Measurements from ENCODE around the gene NFKBIZ. TPM values are rescaled to one million over a fixed set of nuclear protein-coding genes. Genes with fewer than 3 reads are reported as not detected.
"Not testable (repeated sequence)": the region's sequence is repeated elsewhere in the genome, so short reads cannot be mapped to it uniquely, and the experiment has no call there.

Gene NFKBIZ
- total RNA-seq, 1 donor from 2014 or later: 39.6 TPM

DNA sequence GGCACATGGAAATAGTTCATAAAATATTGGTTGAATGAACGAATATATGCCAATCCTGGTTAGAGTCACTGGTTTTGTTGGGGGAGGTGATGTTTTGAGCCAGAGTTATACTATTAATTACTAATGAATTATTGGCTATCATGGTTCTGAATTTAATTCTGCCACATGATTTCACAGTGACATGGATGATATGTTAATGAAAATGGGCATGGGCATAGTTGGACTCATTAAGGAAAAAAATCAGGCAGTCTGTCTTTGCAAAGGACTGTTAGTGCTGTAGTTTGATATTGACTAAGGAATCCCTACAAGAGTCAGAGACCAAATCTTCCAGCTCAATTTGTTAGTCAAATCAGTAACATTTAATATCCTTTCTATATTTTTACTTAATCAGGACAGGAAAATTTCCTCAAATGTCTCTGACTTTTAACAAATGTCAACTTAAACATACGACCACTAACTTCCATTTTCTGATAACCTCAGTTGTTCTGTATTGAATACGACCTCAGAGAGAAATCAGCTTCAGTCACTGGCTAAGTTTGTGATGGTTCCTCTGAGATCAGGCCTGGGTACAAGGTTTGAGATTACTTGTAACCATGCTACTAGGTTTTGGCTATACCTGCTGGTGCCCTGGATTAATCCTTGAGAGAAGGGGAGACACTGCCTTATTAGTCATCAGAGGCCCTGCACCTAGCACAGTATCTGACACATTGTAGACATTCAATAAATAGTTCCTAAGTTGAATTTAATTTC is 13.3 kb downstream of the NFKBIZ start:
- peaks cover 7% of the 10 kb centered on the region for H3K36me3 Mint-ChIP-seq (ENCODE audit: low read depth, unreplicated experiment)
- Histone ChIP-seq H3K9me3 (ENCODE audit: insufficient read depth, low read depth, low read length) (no peaks in the 10 kb centered on the region), H3K4me2 (ENCODE audit: low read length) (no peak overlapping the region), H3K27me3 (ENCODE audit: insufficient read depth, low read length) (no peaks in the 10 kb centered on the region), H3K27ac (ENCODE audit: low read depth, low read length) (no peak overlapping the region), H3K36me3 (ENCODE audit: insufficient read depth, low read length) (peaks cover 40% of the 10 kb centered on the region), H3K9ac (ENCODE audit: low read length) (no peak overlapping the region), H2AFZ (ENCODE audit: low read depth, low read length) (no peak overlapping the region), H4K20me1 (ENCODE audit: insufficient read depth, low read length) (peaks cover 22% of the 10 kb centered on the region), H3K79me2 (ENCODE audit: insufficient read depth, low read length) (no peaks in the 10 kb centered on the region), H3K4me3 (ENCODE audit: insufficient read depth, low read depth, low read length) (no peak overlapping the region), H3K4me1 (ENCODE audit: insufficient read depth, low read length) (peaks cover 2% of the 10 kb centered on the region)
- TF ChIP-seq EZH2 (IDR thresholded peaks at IDR 0.05; ENCODE audit: insufficient read depth, low read length) (no peak), CTCF (IDR thresholded peaks at IDR 0.05; ENCODE audit: insufficient read depth, low read depth, low read length) (no peak)
- no peak overlapping the region for H3K4me3 Mint-ChIP-seq (ENCODE audit: unreplicated experiment)
- FAIRE-seq: no peak
- peaks cover 22% of the 10 kb centered on the region for H3K4me1 Mint-ChIP-seq (ENCODE audit: low read depth, unreplicated experiment)
- H3K27ac Mint-ChIP-seq (ENCODE audit: unreplicated experiment): no peak overlapping the region
- H3K27me3 Mint-ChIP-seq (ENCODE audit: low read depth, unreplicated experiment): no peaks in the 10 kb centered on the region
- DNase-seq (ENCODE audit: low read depth): no peak
- no peaks in the 10 kb centered on the region for H3K9me3 Mint-ChIP-seq (ENCODE audit: unreplicated experiment)

DNA sequence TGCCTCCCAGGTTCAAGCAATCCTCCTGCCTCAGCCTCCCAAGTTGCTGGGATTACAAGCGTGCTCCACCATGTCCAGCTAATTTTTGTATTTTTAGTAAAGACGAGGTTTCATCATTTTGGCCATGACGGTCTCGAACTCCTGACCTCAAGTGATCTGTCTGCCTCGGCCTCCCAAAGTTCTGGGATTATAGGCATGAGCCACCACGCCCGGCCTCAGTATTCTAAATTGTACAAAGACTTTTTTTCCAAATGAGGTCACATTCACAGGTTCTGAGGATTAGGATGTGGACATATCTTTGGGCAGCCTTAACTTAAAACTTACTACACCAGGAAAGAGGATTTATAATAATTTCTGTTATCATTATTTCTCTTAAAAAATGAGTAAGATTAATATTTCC is 15.6 kb downstream of the NFKBIZ start:
- not testable (repeated sequence) for H3K9me3 ChIP-seq (ENCODE audit: insufficient read depth, low read depth, low read length); H3K27me3 Mint-ChIP-seq (ENCODE audit: low read depth, unreplicated experiment); H2AFZ ChIP-seq (ENCODE audit: low read depth, low read length); H3K27ac Mint-ChIP-seq (ENCODE audit: unreplicated experiment); H4K20me1 ChIP-seq (ENCODE audit: insufficient read depth, low read length); H3K4me3 Mint-ChIP-seq (ENCODE audit: unreplicated experiment); H3K4me3 ChIP-seq (ENCODE audit: insufficient read depth, low read depth, low read length); H3K36me3 Mint-ChIP-seq (ENCODE audit: low read depth, unreplicated experiment); H3K9me3 Mint-ChIP-seq (ENCODE audit: unreplicated experiment); H3K9ac ChIP-seq (ENCODE audit: low read length); H3K27me3 ChIP-seq (ENCODE audit: insufficient read depth, low read length); H3K79me2 ChIP-seq (ENCODE audit: insufficient read depth, low read length); H3K4me2 ChIP-seq (ENCODE audit: low read length); H3K27ac ChIP-seq (ENCODE audit: low read depth, low read length); DNase-seq (ENCODE audit: low read depth); FAIRE-seq
- H3K4me1 ChIP-seq (ENCODE audit: insufficient read depth, low read length): peaks cover 13% of the 10 kb centered on the region
- H3K4me1 Mint-ChIP-seq (ENCODE audit: low read depth, unreplicated experiment): peaks cover 19% of the 10 kb centered on the region
- H3K36me3 ChIP-seq (ENCODE audit: insufficient read depth, low read length): peaks cover 18% of the 10 kb centered on the region

GRCh38 chr3:101865751-101866509 is 16.6 kb downstream of the NFKBIZ start:
- Mint-ChIP-seq H3K4me1 (ENCODE audit: low read depth, unreplicated experiment) (peaks cover 19% of the 10 kb centered on the region), H3K4me3 (ENCODE audit: unreplicated experiment) (no peak overlapping the region), H3K36me3 (ENCODE audit: low read depth, unreplicated experiment) (peaks cover 6% of the 10 kb centered on the region), H3K27ac (ENCODE audit: unreplicated experiment) (no peak overlapping the region), H3K9me3 (ENCODE audit: unreplicated experiment) (no peaks in the 10 kb centered on the region), H3K27me3 (ENCODE audit: low read depth, unreplicated experiment) (no peaks in the 10 kb centered on the region)
- H2AFZ ChIP-seq (ENCODE audit: low read depth, low read length): no peak overlapping the region
- no peak overlapping the region for H3K4me3 ChIP-seq (ENCODE audit: insufficient read depth, low read depth, low read length)
- DNase-seq (ENCODE audit: low read depth) (no peak), FAIRE-seq (no peak)
- H3K4me1 ChIP-seq (ENCODE audit: insufficient read depth, low read length): peaks cover 13% of the 10 kb centered on the region
- TF ChIP-seq EZH2 (IDR thresholded peaks at IDR 0.05; ENCODE audit: insufficient read depth, low read length) (no peak), CTCF (IDR thresholded peaks at IDR 0.05; ENCODE audit: insufficient read depth, low read depth, low read length) (no peak)
- H4K20me1 ChIP-seq (ENCODE audit: insufficient read depth, low read length): peaks cover 5% of the 10 kb centered on the region
- H3K79me2 ChIP-seq (ENCODE audit: insufficient read depth, low read length): no peaks in the 10 kb centered on the region
- no peaks in the 10 kb centered on the region for H3K27me3 ChIP-seq (ENCODE audit: insufficient read depth, low read length)
- no peak overlapping the region for H3K9ac ChIP-seq (ENCODE audit: low read length)
- H3K9me3 ChIP-seq (ENCODE audit: insufficient read depth, low read depth, low read length): no peaks in the 10 kb centered on the region
- H3K36me3 ChIP-seq (ENCODE audit: insufficient read depth, low read length): peaks cover 8% of the 10 kb centered on the region
- H3K27ac ChIP-seq (ENCODE audit: low read depth, low read length): no peak overlapping the region
- no peak overlapping the region for H3K4me2 ChIP-seq (ENCODE audit: low read length)

All from astrocyte (in vitro differentiated cells and primary cell).